Loucy (cell line): ENCODE results near the gene THY1.

Source experiments
- H2AFZ ChIP-seq: fragments of 200-600 bp; sonication (generic); 2 replicates; pipeline ENCODE4 v1.6.0; 2016; ENCODE audit warnings: antibody characterized with exemption, mild to moderate bottlenecking, low read length, moderate library complexity
- H3F3A ChIP-seq: fragments of 200-600 bp; 2 replicates; pipeline ENCODE4 v1.6.0; 2016; ENCODE audit warnings: antibody characterized with exemption, low read depth, mild to moderate bottlenecking
- H3K27me3 ChIP-seq: fragments of 200-600 bp; sonication (generic); 2 replicates; pipeline ENCODE4 v1.6.1; 2014; ENCODE audit warnings: low read length, mild to moderate bottlenecking; ENCODE audit not compliant: insufficient read depth, poor library complexity, severe bottlenecking
- H3K36me3 ChIP-seq: fragments of 200-600 bp; sonication (generic); 2 replicates; pipeline ENCODE4 v1.6.1; 2016; ENCODE audit warnings: low read length; ENCODE audit not compliant: insufficient read depth
- H3K4me1 ChIP-seq: fragments of 200-600 bp; sonication (generic); 2 replicates; pipeline ENCODE4 v1.5.1; 2014; ENCODE audit warnings: low read length, mild to moderate bottlenecking; ENCODE audit not compliant: insufficient read depth, poor library complexity, severe bottlenecking
- H3K4me2 ChIP-seq: fragments of 200-600 bp; sonication (generic); 2 replicates; pipeline ENCODE4 v1.6.0; 2014; ENCODE audit warnings: antibody characterized with exemption, low read length, low read depth, mild to moderate bottlenecking; ENCODE audit not compliant: poor library complexity, severe bottlenecking
- H3K4me3 ChIP-seq: fragments of 200-600 bp; sonication (generic); 2 replicates; pipeline ENCODE4 v1.5.1; 2014; ENCODE audit warnings: low read length, mild to moderate bottlenecking, mixed read lengths; ENCODE audit not compliant: poor library complexity, severe bottlenecking
- H3K79me2 ChIP-seq: fragments of 200-600 bp; sonication (generic); 2 replicates; pipeline ENCODE4 v1.6.1; 2014; ENCODE audit warnings: low read length; ENCODE audit not compliant: insufficient read depth
- H3K9ac ChIP-seq: fragments of 200-600 bp; sonication (generic); 2 replicates; pipeline ENCODE4 v1.6.0; 2014; ENCODE audit warnings: mild to moderate bottlenecking, low read depth, low read length, moderate library complexity; ENCODE audit not compliant: poor library complexity, severe bottlenecking
- H3K9me2 ChIP-seq: fragments of 200-600 bp; sonication (generic); replicated peaks from 2 replicates; pipeline ENCODE4 v1.6.1; 2016; ENCODE audit warnings: low read depth, low read length, mixed read lengths
- H3K9me3 ChIP-seq: fragments of 200-600 bp; sonication (generic); 2 replicates; pipeline ENCODE4 v1.6.1; 2014; ENCODE audit warnings: mild to moderate bottlenecking, antibody characterized with exemption, low read length, low read depth; ENCODE audit not compliant: insufficient read depth
- H4K20me1 ChIP-seq: fragments of 200-600 bp; sonication (generic); 2 replicates; pipeline ENCODE4 v1.6.0; 2014; ENCODE audit warnings: antibody characterized with exemption, low read length, mild to moderate bottlenecking; ENCODE audit not compliant: insufficient read depth, poor library complexity, severe bottlenecking
- CTCF ChIP-seq: fragments of 200-600 bp; sonication (generic); conservative IDR thresholded peaks from 2 replicates; pipeline ENCODE4 v1.5.1; 2014; ENCODE audit warnings: mild to moderate bottlenecking, antibody characterized with exemption, low read length
- EZH2phosphoT487 ChIP-seq: fragments of 200-600 bp; IDR thresholded peaks from 2 replicates; pipeline ENCODE4 v1.6.1; 2018; ENCODE audit warnings: antibody characterized with exemption, mild to moderate bottlenecking, moderate library complexity, borderline replicate concordance

The THY1 gene

DNA sequence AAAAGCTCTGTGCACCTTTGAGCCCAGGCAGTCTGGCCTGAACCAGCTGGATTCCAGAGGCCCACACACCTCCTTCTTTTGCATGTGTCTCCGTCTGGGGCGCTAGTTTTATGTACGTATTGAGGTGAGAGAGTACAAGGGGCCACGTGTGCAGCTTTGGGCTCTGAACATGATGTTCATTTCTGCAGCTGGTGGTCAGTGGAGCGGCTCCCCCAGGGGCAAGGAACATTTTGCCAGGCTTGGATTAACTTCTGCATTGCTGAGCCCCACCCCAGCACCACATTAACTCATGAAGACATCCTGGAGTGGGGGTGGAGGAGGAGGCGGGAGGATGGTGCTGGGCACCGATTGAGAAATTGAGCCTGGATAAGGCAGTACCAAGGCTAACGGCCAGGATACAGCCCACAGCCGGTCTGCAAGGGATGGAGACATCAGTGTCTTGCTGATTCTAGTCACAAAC, 55.3 kb downstream of the THY1 start:
- Histone ChIP-seq H2AFZ (no peak overlapping the region), H3K9me2 (no peaks in the 10 kb centered on the region), H4K20me1 (no peaks in the 10 kb centered on the region), H3F3A (no peaks in the 10 kb centered on the region), H3K4me2 (no peak overlapping the region), H3K9ac (no peak overlapping the region), H3K9me3 (no peaks in the 10 kb centered on the region), H3K27me3 (no peaks in the 10 kb centered on the region), H3K4me1 (peaks cover 5% of the 10 kb centered on the region), H3K4me3 (no peak overlapping the region), H3K79me2 (no peaks in the 10 kb centered on the region), H3K36me3 (no peaks in the 10 kb centered on the region)
- no peak for TF ChIP-seq CTCF
- TF ChIP-seq EZH2phosphoT487, result no peak
